ENCODE results near the gene ICAM5. TPM values are rescaled to one million over a fixed set of nuclear protein-coding genes. Genes with fewer than 3 reads are reported as not detected.
A peak's percentile ranks its signal among the peaks of the same experiment; 100 is the strongest.

ICAM5 gene
- total and polyA plus RNA-seq, 10 of the 15 experiments (the other 5 are each of a cell fraction or from before 2014, with no cell fraction given), result 0.14 to 4.6 (median 0.94) TPM; not detected in 2

GRCh38 chr19:10315335-10316214 lies 25.8 kb downstream of the ICAM5 start, which contains the start of gene FDX2 (continued):
- TF ChIP-seq ZNF274 (IDR thresholded peaks at IDR 0.05; ENCODE audit: insufficient read depth, insufficient read length), result no peak
- TF ChIP-seq PRDM15 (CRISPR knock-in tag; IDR thresholded peaks at IDR 0.05), result peak; percentile 91
- TF ChIP-seq BRCA1 (IDR thresholded peaks at IDR 0.05; ENCODE audit: low read depth, low read length), result no peak
- TF ChIP-seq, protein P1, sequence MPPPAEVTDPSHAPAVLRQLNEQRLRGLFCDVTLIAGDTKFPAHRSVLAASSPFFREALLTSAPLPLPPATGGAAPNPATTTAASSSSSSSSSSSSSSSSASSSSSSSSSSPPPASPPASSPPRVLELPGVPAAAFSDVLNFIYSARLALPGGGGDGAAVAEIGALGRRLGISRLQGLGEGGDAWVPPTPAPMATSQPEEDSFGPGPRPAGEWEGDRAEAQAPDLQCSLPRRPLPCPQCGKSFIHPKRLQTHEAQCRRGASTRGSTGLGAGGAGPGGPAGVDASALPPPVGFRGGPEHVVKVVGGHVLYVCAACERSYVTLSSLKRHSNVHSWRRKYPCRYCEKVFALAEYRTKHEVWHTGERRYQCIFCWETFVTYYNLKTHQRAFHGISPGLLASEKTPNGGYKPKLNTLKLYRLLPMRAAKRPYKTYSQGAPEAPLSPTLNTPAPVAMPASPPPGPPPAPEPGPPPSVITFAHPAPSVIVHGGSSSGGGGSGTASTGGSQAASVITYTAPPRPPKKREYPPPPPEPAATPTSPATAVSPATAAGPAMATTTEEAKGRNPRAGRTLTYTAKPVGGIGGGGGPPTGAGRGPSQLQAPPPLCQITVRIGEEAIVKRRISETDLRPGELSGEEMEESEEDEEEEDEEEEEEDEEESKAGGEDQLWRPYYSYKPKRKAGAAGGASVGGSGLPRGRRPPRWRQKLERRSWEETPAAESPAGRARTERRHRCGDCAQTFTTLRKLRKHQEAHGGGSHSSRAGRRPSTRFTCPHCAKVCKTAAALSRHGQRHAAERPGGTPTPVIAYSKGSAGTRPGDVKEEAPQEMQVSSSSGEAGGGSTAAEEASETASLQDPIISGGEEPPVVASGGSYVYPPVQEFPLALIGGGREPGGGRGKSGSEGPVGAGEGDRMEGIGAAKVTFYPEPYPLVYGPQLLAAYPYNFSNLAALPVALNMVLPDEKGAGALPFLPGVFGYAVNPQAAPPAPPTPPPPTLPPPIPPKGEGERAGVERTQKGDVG (CRISPR knock-in tag; IDR thresholded peaks at IDR 0.05), result peak; percentile 91
- TF ChIP-seq CBX3 (IDR thresholded peaks at IDR 0.05; ENCODE audit: borderline replicate concordance, low read depth), result no peak
- peak; percentile 45; the same call in 1 of the 2 replicates for TF ChIP-seq CBFB (IDR thresholded peaks at IDR 0.05; ENCODE audit: low read depth)
- no peak for TF ChIP-seq FOXM1 (IDR thresholded peaks at IDR 0.05; ENCODE audit: low read depth, low read length)
- no peak for TF ChIP-seq STAT1 (conservative IDR thresholded peaks at IDR 0.05)
- TF ChIP-seq, protein P2, sequence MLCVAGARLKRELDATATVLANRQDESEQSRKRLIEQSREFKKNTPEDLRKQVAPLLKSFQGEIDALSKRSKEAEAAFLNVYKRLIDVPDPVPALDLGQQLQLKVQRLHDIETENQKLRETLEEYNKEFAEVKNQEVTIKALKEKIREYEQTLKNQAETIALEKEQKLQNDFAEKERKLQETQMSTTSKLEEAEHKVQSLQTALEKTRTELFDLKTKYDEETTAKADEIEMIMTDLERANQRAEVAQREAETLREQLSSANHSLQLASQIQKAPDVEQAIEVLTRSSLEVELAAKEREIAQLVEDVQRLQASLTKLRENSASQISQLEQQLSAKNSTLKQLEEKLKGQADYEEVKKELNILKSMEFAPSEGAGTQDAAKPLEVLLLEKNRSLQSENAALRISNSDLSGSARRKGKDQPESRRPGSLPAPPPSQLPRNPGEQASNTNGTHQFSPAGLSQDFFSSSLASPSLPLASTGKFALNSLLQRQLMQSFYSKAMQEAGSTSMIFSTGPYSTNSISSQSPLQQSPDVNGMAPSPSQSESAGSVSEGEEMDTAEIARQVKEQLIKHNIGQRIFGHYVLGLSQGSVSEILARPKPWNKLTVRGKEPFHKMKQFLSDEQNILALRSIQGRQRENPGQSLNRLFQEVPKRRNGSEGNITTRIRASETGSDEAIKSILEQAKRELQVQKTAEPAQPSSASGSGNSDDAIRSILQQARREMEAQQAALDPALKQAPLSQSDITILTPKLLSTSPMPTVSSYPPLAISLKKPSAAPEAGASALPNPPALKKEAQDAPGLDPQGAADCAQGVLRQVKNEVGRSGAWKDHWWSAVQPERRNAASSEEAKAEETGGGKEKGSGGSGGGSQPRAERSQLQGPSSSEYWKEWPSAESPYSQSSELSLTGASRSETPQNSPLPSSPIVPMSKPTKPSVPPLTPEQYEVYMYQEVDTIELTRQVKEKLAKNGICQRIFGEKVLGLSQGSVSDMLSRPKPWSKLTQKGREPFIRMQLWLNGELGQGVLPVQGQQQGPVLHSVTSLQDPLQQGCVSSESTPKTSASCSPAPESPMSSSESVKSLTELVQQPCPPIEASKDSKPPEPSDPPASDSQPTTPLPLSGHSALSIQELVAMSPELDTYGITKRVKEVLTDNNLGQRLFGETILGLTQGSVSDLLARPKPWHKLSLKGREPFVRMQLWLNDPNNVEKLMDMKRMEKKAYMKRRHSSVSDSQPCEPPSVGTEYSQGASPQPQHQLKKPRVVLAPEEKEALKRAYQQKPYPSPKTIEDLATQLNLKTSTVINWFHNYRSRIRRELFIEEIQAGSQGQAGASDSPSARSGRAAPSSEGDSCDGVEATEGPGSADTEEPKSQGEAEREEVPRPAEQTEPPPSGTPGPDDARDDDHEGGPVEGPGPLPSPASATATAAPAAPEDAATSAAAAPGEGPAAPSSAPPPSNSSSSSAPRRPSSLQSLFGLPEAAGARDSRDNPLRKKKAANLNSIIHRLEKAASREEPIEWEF (IDR thresholded peaks at IDR 0.05; ENCODE audit: insufficient replicate concordance, low read depth, low read length), result no peak
- TF ChIP-seq NKRF (conservative IDR thresholded peaks at IDR 0.05), result peak; percentile 99
- TF ChIP-seq RFX5 (IDR thresholded peaks at IDR 0.05; ENCODE audit: low read depth, low read length), result no peak
- TF ChIP-seq TARDBP (IDR thresholded peaks at IDR 0.05; ENCODE audit: borderline replicate concordance), result no peak
- TF ChIP-seq IRF4 (IDR thresholded peaks at IDR 0.05; ENCODE audit: low read depth, low read length), result no peak

Measured in GM12878 (cell line).